H1 (cell line): ENCODE results near the gene CCBE1. TPM values are rescaled to one million over a fixed set of nuclear protein-coding genes. Genes with fewer than 3 reads are reported as not detected.

Experiments used
- CEBPB ChIP-seq: IDR thresholded peaks from 2 replicates; pipeline ENCODE4 v1.6.1; 2012; ENCODE audit warnings: low read depth, low read length
- CHD7 ChIP-seq: fragments of 300-600 bp; sonication (generic); IDR thresholded peaks from 2 replicates; pipeline ENCODE4 v1.7.1; 2012; ENCODE audit warnings: low read length, moderate library complexity, mild to moderate bottlenecking, inconsistent platforms; ENCODE audit not compliant: insufficient replicate concordance
- polyA plus RNA-seq, 7 experiments: library from polyadenylated mRNA; depleted of rRNA in 3 of 7; stranded (reverse) in 5 of 7; unstranded in 2 of 7; fragments of >200 nt in 5 of 7; fragments of 200-250 nt in 2 of 7; gene quantifications; 1 replicate in 5 of 7; 2 replicates in 1 of 7; 4 replicates in 1 of 7; pipeline versions ENCODE4 v1.2.1 to v1.2.3, GENCODE V29; 2011 to 2013; ENCODE audit warnings: missing spikeins in 2 of 7, mixed read lengths in 2 of 7
- total RNA-seq: library from RNA; stranded (reverse); fragmentation: NEBNext Ultra II Directional; extraction: Animal tissue kit (Norgen Biotek cat#: 25700); gene quantifications from 2 replicates; pipeline ENCODE4 v1.2.1, GENCODE V29; 2021

Gene CCBE1
- total and polyA plus RNA-seq, 2 of the 8 experiments (the other 6 are each of a cell fraction or from before 2014, with no cell fraction given), result 2.1 to 2.6 TPM

- TF ChIP-seq CHD7, result no peak
- no peak for TF ChIP-seq CEBPB
Measured at GRCh38 chr18:59551902-59552635, 145.2 kb downstream of the CCBE1 start (continued).
